ENCODE measurements around the gene ANKMY1.

Gene ANKMY1

GRCh38 chr2:240455647-240456446, 101.9 kb downstream of the ANKMY1 start:
- no peak for DNase-seq

- DNase-seq: no peak
These were observed 102.5 kb downstream of the ANKMY1 start for GRCh38 chr2:240455272-240455646.

GRCh38 chr2:240454106-240454901, 103.5 kb downstream of the ANKMY1 start:
- no peak for DNase-seq

GRCh38 chr2:240453461-240454105, 104.2 kb downstream of the ANKMY1 start:
- DNase-seq: no peak

- peak; percentile 72 for DNase-seq
These were observed 105.1 kb downstream of the ANKMY1 start for GRCh38 chr2:240452462-240453256.

DNA sequence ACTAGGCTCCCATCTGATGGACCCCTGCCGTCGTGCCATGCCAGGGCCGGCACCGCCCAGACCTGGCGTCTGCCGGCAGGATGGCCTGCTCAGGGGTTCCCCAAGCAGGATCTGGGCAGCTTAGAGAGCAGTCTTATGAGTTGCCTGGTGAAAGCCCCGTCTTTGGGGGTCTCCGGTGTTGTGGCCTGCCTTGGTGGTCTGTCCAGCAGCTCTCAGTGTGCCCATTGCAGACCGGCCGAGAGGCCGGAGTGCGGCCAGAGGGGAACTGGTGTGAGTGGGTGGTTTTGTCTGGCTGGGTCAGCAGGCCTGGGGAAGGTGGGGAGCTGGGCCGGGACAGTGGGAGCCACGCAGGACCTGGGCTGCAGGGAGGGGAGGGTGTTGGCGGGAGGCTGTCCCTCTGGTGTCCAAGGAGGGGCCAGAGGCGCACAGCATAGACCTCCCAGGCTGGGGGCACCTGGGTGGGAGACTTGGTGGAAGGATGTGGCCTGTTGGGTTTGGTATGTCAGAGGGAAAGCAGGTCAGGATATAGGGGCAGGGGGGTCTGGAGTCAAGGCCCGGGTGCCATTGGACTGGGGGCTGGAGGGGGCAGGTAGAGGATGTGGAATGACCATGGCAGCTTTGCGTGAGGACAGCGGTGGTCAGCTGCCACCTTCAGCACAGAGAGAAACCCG, 105.9 kb downstream of the ANKMY1 start:
- DNase-seq: no peak

DNA sequence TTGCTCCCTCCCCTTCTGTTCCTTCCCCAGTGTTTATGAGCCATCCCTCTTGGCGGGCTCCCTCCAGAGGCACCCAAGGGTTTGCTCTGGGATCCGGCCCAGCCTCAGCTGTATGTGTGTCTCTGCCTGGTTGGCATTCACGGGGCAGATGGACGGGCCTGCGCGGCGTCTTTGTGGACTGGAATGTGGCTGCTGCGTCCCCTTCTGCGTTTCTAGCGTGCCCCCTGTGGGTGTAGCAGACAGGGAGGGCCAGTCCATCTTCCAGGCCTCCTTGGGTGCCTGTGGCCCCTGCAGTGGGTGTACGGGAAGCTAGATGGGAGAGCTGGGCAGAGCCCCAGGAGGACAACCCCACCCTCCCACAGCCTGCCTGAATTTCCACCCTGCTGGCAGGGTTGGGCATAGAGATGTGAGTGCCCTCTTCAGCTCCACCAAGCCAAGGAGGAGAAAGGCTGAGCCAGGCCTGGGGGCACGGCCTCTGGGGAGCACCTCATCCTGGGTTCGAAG, 106.6 kb downstream of the ANKMY1 start:
- no peak for DNase-seq

DNA sequence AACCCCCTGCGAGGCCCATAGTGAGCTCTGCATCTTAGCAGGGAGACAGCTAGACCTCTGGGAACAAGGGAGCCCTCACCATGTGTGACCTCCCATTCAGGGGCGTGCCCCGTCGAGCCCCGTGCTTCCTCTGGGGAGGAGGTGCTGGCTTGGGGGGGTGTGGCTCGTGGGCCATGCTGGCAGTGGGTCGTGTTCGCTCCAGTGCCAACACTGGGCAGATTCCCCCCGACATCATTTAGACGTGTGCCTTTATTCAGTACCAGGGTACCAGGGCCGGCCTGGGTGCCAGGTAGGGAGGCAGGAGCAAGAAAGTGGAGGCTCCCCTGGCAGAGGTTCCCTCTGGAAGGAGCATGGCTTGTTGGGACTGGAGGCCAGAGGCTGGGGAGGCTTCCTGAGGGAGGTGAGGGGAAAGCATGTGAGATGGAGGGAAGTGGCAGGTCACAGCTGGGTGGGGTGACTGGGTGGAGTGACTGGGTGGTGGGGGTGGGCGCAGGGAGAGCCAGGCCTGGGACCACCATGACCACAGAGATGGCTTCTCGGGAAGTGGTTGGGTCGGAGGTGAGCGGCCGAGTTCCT, 107.2 kb downstream of the ANKMY1 start:
- no peak for DNase-seq

- DNase-seq: no peak
These were observed 107.8 kb downstream of the ANKMY1 start for GRCh38 chr2:240449764-240450531.

DNA sequence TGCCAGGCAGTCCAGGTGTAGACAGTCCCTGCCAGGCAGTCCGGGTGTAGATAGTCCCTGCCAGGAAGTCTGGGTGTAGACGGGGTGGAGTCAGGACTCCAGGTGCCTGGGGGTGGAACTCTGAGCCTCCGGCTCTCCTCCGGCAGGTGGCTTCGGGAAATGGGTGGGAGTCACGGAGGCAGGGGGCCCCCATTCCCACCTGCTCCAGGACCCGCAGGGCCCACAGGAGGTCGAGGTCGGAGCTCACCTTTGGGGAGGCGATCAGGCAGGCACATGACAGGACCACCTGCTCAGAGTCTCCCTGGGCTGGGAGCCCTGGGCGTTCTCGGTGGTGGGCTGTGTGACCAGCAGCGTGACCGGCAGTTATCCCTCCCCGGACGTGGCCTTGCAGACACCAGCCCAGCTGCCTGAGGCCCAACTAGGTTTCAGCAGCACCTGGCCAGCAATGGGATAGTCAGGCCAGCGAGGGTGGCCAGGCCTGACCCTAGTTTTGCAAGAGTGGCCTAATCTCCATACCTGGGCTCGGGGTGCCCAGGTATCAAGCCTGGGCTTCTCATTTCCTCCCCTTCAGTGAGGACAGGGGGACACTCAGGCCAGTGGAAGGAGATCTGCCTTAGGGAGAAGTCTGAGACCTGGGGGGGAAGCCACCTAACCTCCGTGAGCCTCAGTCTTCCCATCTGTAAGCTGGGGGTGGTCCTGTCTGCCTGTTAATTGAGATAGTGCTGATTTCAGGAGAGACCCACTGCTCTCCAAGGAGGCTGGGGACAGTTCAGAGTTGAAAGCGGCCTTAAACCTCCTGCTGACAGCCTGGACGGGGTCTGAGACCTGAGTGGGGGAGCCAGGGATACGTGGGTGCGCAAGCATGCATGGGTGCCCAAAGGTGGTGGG, 109.2 kb downstream of the ANKMY1 start:
- no peak for DNase-seq

DNA sequence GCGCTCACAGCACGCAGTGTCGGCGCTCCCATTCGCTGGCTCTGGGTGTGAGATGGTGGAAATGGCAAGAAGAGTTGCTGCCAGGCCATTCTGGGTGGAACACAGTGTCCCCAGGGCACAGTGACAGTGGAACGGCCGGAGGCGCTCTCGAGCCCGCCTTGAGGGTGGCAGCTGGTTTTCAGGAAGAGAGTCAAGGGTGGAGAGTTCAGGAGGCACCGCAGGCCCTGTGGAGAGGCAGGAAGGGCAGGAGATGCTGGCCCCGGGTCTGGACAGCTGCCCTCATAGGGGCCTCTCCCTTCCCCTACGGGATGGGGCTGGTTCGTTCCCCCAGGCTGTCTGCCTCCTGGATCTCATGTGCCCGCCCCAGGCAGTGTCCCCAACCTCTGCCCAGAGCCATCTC, 109.9 kb downstream of the ANKMY1 start:
- no peak for DNase-seq

GRCh38 chr2:240447331-240447730, 110.5 kb downstream of the ANKMY1 start:
- DNase-seq: no peak

GRCh38 chr2:240446664-240447175, 111.1 kb downstream of the ANKMY1 start:
- DNase-seq: no peak

DNA sequence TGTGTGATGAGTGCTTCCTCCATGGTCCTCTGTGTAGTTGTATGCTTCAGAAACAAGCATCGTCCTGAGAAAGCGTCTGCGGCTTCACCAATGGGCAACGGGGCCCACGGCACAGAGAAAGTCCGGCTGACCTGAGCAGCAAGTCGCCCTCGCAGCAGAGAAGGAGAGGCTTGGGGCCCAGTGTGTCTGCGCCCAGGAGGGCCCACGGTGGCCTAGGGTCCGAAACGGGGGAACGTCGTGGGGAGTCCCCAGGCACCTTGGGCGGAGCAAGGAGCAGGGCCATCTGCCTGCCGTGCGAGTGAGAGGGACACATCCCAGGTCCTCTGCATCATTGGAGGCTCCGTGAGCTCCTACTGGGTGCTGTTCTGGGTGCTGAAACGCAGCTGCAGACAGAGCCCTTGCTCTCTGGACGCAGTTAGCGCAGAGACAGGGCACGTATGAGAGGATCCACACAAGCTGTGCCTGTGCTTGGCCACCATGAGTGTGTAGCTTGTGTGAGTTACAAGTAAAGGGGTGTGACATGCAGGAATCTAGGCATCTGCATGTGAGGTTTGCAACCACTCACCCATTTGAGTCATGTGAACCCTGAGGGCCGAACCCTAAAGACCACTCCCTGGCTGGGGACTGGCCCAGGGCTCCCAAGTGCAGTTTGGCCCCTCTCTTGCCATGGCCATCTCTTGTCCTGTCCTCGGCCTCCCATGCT, 111.7 kb downstream of the ANKMY1 start:
- no peak for DNase-seq

- DNase-seq: no peak
These were observed 113.3 kb downstream of the ANKMY1 start for GRCh38 chr2:240444464-240444863.

GRCh38 chr2:240443891-240444301, 113.9 kb downstream of the ANKMY1 start:
- peak; percentile 24 for DNase-seq

DNA sequence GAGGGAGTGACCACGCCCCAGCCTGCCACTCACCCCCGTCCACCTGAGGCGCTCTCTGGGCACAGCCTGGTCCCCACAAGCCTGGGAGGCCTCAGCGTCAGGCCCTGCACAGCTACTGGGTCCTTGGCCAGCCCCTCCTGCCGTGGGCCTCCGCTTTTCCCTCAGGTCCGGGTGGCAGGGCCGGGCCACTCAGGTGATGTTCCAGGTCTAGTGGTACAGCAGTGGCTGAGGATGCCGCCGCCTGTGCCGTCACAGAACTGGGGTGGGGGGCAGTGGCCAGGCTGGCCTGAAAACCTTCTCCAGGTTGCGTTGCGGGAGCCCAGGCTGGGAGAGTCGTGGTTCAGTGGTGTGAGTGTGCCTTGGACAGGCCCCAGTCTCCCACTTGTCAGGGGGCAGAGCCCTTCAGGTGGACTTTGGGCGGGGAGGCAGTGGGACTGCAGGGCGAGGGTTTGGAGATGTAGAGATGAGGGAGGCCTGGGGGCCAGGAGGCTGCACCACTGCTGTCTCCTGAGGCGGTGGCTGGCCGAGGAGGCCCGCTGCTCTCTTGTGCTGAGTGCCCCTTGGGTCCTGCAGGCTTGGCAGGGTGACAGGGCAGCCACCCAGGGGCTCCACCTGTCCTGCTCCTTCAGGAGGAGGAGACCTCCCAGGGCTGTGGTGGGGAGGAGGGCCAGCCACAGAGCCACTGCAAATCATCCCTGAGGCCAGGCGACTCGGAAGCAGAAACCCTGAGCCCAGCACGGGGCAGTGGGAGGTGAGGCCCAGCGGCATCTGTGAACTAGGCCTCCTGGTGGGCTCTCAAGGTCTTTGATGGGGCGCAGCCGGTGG, 114.7 kb downstream of the ANKMY1 start:
- no peak for DNase-seq

DNA sequence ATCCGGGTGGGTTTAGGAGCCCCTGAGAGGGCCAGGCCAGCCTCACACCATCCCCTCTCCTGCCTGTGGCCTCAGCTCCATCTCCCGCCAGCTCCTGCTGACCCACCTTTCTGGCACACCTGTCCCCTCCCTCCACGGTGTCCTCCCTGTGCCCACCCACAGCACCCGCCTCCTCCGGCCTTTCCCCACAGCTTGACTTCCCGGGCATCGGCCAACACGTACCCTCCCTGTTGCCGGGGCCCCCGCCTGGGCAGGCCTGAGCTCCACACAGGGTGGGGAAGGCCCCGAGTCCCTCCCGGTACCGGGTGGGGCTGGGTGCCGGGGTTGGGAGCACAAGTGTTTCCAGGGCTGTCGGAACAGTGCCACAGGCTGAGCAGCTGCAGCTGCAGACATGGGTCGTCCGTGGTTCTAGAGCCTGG, 115.8 kb downstream of the ANKMY1 start:
- no peak for DNase-seq

Data from EL (cell line).